WTC11 (cell line): ENCODE data around the gene UGT8. TPM values are rescaled to one million over a fixed set of nuclear protein-coding genes. Genes with fewer than 3 reads are reported as not detected.
A peak's percentile ranks its signal among the peaks of the same experiment; 100 is the strongest.

Experiments
- ATF1 ChIP-seq: sonication (generic); formaldehyde crosslinking; IDR thresholded peaks from 2 replicates; pipeline ENCODE4 v1.8.1; 2023; ENCODE audit warnings: mild to moderate bottlenecking, moderate library complexity, missing genetic modification reagents
- ATF6 ChIP-seq: sonication (generic); formaldehyde crosslinking; IDR thresholded peaks from 2 replicates; pipeline ENCODE4 v1.8.1; 2023; ENCODE audit warnings: mild to moderate bottlenecking, missing genetic modification reagents
- CBFB ChIP-seq: sonication (generic); formaldehyde crosslinking; IDR thresholded peaks from 2 replicates; pipeline ENCODE4 v1.8.1; 2022; ENCODE audit warnings: mild to moderate bottlenecking, low read depth, missing genetic modification reagents
- ESRRA ChIP-seq: sonication (generic); formaldehyde crosslinking; IDR thresholded peaks from 2 replicates; pipeline ENCODE4 v1.8.1; 2022; ENCODE audit warnings: mild to moderate bottlenecking, missing genetic modification reagents, borderline replicate concordance
- JAZF1 ChIP-seq: fragments of 250-450 bp; sonication (Bioruptor Pico); IDR thresholded peaks from 2 replicates; pipeline ENCODE4 v1.9.0; 2021; ENCODE audit warnings: moderate library complexity, mild to moderate bottlenecking, inconsistent platforms
- KAT7 ChIP-seq: sonication (generic); formaldehyde crosslinking; IDR thresholded peaks from 2 replicates; pipeline ENCODE4 v1.8.1; 2023; ENCODE audit warnings: missing genetic modification reagents, mild to moderate bottlenecking, borderline replicate concordance
- PREB ChIP-seq: sonication (generic); formaldehyde crosslinking; IDR thresholded peaks from 2 replicates; pipeline ENCODE4 v1.8.1; 2022; ENCODE audit warnings: mild to moderate bottlenecking, missing genetic modification reagents, moderate library complexity, borderline replicate concordance
- SP1 ChIP-seq: sonication (generic); formaldehyde crosslinking; conservative IDR thresholded peaks from 2 replicates; pipeline ENCODE4 v1.8.1; 2022; ENCODE audit warnings: missing genetic modification reagents
- STAT6 ChIP-seq: sonication (generic); formaldehyde crosslinking; conservative IDR thresholded peaks from 2 replicates; pipeline ENCODE4 v1.8.1; 2023; ENCODE audit warnings: mild to moderate bottlenecking, low read depth, missing genetic modification reagents, moderate library complexity
- TCF7 ChIP-seq: sonication (generic); formaldehyde crosslinking; IDR thresholded peaks from 2 replicates; pipeline ENCODE4 v1.8.0; 2022; ENCODE audit warnings: mild to moderate bottlenecking, low read depth, missing genetic modification reagents, moderate library complexity
- ZBTB21 ChIP-seq: sonication (generic); formaldehyde crosslinking; IDR thresholded peaks from 2 replicates; pipeline ENCODE4 v1.8.1; 2023; ENCODE audit warnings: mild to moderate bottlenecking, missing genetic modification reagents, borderline replicate concordance
- ZNF263 ChIP-seq: sonication (generic); formaldehyde crosslinking; IDR thresholded peaks from 2 replicates; pipeline ENCODE4 v1.8.1; 2022; ENCODE audit warnings: low read depth, mild to moderate bottlenecking, moderate library complexity, missing genetic modification reagents
- ZNF317 ChIP-seq: sonication (generic); formaldehyde crosslinking; IDR thresholded peaks from 2 replicates; pipeline ENCODE4 v1.8.1; 2023; ENCODE audit warnings: low read depth, mild to moderate bottlenecking, moderate library complexity, missing genetic modification reagents, borderline replicate concordance
- total RNA-seq: library from RNA; stranded (reverse); gene quantifications from 3 replicates; pipeline ENCODE4 v1.2.3, GENCODE V29; 2021
- TF ChIP-seq, protein P1 (sequence below): sonication (generic); formaldehyde crosslinking; IDR thresholded peaks from 2 replicates; pipeline ENCODE4 v1.8.1; 2022; ENCODE audit warnings: low read depth, missing genetic modification reagents, borderline replicate concordance
- TF ChIP-seq, protein P2 (sequence below): fragments of 250-450 bp; sonication (Bioruptor Pico); IDR thresholded peaks from 2 replicates; pipeline ENCODE4 v1.9.0; 2021; ENCODE audit warnings: mild to moderate bottlenecking, borderline replicate concordance
- TF ChIP-seq, protein P3 (sequence below): fragments of 250-450 bp; sonication (Bioruptor Pico); IDR thresholded peaks from 2 replicates; pipeline ENCODE4 v1.8.0; 2021; ENCODE audit warnings: mild to moderate bottlenecking

UGT8 gene
- total RNA-seq, 1 experiment from 2014 or later: 30.8 TPM

DNA sequence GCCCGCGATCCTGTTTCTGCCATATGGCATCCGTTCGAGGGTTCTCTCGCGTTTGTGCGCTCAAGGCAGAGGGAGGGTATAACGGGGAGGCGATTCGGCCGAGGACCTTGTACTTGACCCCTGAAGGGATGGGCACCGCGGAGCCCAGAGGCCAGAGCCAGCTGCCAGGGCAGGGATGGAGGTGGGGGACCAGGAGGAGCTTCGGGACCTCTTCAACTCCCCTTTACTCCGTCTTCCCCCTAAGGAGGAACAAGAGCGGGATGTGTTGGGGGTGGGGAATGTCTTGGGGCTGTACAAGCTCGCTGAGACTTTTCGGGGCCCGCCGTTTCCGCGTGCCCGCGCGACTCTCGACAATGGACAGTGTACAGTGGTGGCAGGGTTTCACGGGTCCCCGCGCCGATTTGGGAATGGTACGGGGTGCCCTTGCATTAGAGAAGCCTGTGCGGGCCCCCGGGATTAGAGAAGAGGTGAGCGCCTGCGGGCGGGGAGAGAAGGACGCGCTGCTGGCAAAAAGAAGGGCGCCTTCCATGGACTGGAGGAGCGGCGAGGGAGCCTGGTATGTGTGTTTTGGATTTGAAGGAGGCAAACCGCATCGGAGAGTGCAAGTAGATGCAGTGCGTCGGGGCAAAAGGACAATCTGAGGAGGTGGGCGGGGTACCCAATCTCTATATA, 760 bp downstream of the UGT8 start (continued):
- TF ChIP-seq, protein P1, sequence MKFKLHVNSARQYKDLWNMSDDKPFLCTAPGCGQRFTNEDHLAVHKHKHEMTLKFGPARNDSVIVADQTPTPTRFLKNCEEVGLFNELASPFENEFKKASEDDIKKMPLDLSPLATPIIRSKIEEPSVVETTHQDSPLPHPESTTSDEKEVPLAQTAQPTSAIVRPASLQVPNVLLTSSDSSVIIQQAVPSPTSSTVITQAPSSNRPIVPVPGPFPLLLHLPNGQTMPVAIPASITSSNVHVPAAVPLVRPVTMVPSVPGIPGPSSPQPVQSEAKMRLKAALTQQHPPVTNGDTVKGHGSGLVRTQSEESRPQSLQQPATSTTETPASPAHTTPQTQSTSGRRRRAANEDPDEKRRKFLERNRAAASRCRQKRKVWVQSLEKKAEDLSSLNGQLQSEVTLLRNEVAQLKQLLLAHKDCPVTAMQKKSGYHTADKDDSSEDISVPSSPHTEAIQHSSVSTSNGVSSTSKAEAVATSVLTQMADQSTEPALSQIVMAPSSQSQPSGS (CRISPR knock-in tag): no peak
- no peak for TF ChIP-seq ATF6 (CRISPR knock-in tag)
- peak; percentile 67; the same call in 1 of the 2 replicates for TF ChIP-seq KAT7
- no peak for TF ChIP-seq ZNF263 (CRISPR knock-in tag)
- TF ChIP-seq ZNF317 (CRISPR knock-in tag): no peak
- TF ChIP-seq STAT6 (CRISPR knock-in tag): no peak
- no peak for TF ChIP-seq TCF7 (CRISPR knock-in tag)
- TF ChIP-seq JAZF1 (CRISPR knock-in tag): no peak
- TF ChIP-seq ESRRA (CRISPR knock-in tag): no peak
- TF ChIP-seq CBFB (CRISPR knock-in tag): no peak
- no peak for TF ChIP-seq SP1 (CRISPR knock-in tag)
- TF ChIP-seq ZBTB21 (CRISPR knock-in tag): no peak
- no peak for TF ChIP-seq ATF1 (CRISPR knock-in tag)
- no peak for TF ChIP-seq PREB (CRISPR knock-in tag)
- TF ChIP-seq, protein P2, sequence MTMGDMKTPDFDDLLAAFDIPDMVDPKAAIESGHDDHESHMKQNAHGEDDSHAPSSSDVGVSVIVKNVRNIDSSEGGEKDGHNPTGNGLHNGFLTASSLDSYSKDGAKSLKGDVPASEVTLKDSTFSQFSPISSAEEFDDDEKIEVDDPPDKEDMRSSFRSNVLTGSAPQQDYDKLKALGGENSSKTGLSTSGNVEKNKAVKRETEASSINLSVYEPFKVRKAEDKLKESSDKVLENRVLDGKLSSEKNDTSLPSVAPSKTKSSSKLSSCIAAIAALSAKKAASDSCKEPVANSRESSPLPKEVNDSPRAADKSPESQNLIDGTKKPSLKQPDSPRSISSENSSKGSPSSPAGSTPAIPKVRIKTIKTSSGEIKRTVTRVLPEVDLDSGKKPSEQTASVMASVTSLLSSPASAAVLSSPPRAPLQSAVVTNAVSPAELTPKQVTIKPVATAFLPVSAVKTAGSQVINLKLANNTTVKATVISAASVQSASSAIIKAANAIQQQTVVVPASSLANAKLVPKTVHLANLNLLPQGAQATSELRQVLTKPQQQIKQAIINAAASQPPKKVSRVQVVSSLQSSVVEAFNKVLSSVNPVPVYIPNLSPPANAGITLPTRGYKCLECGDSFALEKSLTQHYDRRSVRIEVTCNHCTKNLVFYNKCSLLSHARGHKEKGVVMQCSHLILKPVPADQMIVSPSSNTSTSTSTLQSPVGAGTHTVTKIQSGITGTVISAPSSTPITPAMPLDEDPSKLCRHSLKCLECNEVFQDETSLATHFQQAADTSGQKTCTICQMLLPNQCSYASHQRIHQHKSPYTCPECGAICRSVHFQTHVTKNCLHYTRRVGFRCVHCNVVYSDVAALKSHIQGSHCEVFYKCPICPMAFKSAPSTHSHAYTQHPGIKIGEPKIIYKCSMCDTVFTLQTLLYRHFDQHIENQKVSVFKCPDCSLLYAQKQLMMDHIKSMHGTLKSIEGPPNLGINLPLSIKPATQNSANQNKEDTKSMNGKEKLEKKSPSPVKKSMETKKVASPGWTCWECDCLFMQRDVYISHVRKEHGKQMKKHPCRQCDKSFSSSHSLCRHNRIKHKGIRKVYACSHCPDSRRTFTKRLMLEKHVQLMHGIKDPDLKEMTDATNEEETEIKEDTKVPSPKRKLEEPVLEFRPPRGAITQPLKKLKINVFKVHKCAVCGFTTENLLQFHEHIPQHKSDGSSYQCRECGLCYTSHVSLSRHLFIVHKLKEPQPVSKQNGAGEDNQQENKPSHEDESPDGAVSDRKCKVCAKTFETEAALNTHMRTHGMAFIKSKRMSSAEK: no peak
- TF ChIP-seq, protein P3, sequence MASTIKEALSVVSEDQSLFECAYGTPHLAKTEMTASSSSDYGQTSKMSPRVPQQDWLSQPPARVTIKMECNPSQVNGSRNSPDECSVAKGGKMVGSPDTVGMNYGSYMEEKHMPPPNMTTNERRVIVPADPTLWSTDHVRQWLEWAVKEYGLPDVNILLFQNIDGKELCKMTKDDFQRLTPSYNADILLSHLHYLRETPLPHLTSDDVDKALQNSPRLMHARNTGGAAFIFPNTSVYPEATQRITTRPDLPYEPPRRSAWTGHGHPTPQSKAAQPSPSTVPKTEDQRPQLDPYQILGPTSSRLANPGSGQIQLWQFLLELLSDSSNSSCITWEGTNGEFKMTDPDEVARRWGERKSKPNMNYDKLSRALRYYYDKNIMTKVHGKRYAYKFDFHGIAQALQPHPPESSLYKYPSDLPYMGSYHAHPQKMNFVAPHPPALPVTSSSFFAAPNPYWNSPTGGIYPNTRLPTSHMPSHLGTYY (CRISPR knock-in tag): no peak
- TF ChIP-seq, all 79 proteins: peak for 4
